Subcutaneous adipose tissue (tissue), 4 donors: ENCODE data around the gene TFF1. TPM values are rescaled to one million over a fixed set of nuclear protein-coding genes. Genes with fewer than 3 reads are reported as not detected.

Experiments
- total RNA-seq, 4 donors: library from RNA; depleted of rRNA; stranded (reverse); fragments of >200 nt; gene quantifications; one replicate each; pipeline ENCODE4 v1.1.0, GENCODE V29; 2016
- TF ChIP-seq, protein P1 (sequence below): fragments of 450-650 bp; IDR thresholded peaks from one replicate; pipeline ENCODE4 v1.5.1; 2016; ENCODE audit warnings: low read depth, mild to moderate bottlenecking, control low read depth, antibody characterized with exemption, moderate library complexity

TFF1 gene
- total RNA-seq, 4 donors from 2014 or later: not detected

DNA sequence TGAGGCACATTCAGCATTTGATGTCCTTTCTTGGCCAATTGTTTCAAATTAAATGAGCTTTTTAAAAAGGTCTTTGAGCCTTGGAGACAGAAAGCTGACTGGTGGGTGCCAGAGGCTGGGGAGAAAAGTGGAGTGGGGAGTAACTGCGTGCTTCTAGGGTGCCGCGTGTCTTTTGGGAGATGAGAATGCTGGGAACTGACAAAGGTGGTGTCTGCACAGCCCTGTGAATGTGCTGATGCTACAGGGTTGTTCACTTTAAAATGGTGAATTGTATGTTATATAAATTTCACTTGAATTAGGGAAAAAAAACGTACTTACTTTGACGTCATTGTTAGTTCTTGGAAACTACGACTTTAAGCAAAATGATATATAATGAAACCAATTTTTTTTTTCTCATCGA lies 8.1 kb upstream of the TFF1 start:
- TF ChIP-seq, protein P1, sequence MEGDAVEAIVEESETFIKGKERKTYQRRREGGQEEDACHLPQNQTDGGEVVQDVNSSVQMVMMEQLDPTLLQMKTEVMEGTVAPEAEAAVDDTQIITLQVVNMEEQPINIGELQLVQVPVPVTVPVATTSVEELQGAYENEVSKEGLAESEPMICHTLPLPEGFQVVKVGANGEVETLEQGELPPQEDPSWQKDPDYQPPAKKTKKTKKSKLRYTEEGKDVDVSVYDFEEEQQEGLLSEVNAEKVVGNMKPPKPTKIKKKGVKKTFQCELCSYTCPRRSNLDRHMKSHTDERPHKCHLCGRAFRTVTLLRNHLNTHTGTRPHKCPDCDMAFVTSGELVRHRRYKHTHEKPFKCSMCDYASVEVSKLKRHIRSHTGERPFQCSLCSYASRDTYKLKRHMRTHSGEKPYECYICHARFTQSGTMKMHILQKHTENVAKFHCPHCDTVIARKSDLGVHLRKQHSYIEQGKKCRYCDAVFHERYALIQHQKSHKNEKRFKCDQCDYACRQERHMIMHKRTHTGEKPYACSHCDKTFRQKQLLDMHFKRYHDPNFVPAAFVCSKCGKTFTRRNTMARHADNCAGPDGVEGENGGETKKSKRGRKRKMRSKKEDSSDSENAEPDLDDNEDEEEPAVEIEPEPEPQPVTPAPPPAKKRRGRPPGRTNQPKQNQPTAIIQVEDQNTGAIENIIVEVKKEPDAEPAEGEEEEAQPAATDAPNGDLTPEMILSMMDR: no peak

DNA sequence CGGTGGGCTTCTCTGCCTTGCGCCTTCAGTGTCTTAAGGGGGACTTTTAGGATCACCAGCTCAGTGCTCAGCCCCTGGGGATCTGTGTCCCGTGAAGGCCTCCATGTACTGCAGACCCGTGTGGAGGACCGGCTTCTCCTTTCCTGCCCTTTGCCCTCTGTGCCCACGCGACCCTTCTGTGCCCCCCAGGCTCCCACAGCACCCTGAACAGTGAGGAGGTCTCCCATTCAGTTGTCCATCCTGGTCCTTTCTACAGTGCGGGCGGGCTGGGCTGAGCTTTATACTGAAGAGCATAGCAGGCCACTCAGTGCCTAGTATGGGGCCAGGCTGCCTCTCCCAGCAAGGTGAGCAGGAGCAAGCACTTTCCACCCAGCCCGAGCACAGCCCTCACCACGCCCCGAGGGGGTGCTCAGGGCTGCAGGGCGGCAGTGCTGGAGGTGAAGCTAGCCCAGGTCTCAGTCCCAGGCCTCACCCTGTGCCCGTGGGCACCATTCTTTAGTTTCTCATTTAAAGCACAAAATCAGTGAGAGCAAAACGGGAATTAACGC lies 7.6 kb upstream of the TFF1 start:
- TF ChIP-seq, protein P1: no peak

DNA sequence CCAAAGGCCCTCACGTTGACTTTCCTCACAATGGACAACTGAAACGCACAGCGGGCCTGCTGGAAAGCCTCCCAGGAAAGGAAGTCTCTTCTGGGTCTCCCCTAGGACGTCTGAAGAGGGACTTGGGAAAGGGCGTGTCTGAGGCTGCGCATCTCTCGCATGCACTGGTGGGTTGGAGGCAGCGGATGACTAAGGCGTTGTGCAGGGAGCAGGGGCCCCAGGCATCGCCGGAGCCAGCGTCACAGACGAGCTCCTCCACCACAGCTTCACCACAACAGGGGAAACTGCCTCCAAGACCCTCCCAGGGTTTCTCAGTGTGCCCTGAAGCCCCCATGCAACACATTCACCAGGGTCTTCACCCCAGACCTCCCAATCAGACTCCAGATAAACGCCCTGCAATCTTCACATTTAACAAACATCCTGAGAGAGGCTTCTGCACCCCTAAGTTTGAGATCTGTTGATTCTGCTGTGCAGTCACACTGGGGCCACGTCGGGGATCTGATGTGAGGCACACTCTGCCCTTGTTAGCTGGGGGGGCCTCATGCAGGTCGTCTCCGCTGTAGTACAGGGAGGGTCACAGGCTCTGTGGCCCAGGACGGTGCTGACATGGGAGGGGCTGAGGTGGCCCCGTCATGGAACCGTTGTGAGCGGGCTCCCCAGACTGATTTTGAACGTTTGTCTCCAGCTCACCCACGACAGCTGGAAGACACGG lies 7.0 kb upstream of the TFF1 start:
- TF ChIP-seq, protein P1: no peak

DNA sequence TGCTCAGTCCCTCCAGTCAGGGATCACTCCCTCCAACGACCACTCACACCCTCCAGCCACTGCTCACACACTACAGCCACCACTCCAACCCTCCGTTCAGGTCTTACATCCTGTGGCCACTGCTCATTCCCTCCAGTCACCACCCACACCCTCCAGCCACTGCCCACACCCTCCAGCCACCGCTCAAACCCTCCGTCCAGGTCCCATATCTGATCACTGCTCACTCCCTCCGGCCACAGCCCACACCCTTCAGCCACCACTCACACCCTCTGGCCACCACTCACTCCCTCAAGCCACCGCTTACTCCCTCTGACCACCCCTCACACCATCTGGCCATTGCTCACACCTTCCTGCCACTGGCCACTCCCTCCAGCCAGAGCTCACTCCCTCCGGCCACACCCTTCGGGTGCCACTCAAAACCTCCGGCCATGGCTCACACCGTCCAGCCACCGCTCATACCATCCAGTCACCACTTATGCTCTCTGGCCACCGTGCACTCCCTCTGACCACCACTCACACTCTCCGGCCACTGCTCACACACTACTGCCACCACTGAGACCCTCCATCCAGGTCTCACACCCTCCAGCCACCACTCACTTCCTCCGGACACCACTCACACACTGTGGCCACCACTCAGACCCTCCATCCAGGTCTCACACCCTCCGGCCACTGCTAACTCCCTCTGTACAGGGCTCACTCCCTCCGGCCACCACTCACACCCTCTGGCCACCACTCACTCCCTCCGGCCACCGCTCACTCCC lies 4.7 kb upstream of the TFF1 start:
- TF ChIP-seq, protein P1: no peak

DNA sequence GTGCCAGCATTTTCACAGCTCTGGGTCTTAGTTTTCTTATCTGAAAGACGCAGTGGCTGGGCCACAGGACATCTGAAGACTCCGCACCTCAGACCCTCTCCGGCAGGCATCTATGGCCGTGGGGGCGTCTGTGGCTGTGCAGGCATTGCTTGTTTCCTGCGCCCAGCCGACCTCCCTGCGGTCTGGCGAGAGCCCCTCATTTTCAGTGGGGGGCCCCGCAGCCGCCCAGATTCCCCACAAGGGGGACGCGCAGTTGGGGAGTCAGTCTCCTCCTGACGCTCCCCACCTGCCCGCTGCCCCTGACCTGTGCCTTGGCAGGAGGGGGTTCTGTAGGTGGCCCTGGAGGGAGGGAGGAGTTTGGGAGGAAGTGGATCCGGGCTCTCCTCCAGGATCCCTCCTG lies 3.5 kb upstream of the TFF1 start:
- TF ChIP-seq, protein P1: no peak

DNA sequence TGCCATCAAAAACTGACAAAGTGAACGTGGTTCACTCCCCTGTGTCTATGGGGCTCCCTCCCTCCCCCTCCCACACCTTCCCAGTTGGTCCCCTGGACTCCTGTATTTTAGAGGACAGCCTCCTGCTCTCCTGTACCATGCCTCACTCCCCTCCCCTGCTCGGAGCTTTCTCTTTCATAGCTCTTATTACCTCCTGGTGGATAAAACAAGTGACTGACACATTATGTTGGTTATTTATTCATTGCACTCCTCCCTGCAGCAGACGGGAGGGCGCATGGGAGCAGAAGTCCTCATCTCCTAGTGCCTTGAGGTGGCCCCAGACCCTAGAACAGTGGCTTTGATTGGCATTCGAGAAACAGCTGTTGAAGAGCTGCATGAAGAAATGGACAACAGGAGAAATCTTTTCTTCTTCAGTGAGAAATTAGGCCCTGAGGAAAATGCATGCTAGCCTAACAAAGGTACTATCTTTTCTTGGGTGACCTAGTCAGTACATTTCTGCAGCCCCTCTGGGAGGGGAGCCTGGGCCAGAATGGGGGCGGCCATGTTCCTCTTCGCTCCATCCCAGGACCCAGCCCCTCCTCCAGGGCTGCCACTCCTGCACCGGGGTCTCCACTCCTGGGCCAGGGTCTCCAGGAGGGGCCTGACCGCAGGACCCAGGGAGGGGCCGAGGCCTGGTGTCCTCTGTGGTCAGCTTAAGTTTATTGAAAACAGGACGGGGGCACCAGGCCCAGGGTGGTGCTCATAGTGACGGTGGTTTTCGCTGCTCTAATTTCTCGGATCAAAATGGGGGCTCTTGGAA lies 1.2 kb upstream of the TFF1 start:
- TF ChIP-seq, protein P1: no peak
